DND-41 (cell line): ENCODE data around the gene TINAGL1.

Source experiments
- EZH2 ChIP-seq: IDR thresholded peaks from 3 replicates; pipeline ENCODE4 v1.6.1; 2012; ENCODE audit warnings: borderline replicate concordance, low read depth, mild to moderate bottlenecking, moderate library complexity, low read length, inconsistent platforms; ENCODE audit not compliant: severe bottlenecking
- TF ChIP-seq, protein P1 (sequence below): IDR thresholded peaks from 2 replicates; pipeline ENCODE4 v1.5.1; 2012; ENCODE audit warnings: borderline replicate concordance, low read length, moderate library complexity, mild to moderate bottlenecking; ENCODE audit not compliant: poor library complexity, severe bottlenecking; ENCODE audit errors: extremely low read depth

GRCh38 chr1:31586376-31587327, 10.3 kb downstream of the TINAGL1 start:
- TF ChIP-seq EZH2: no peak
- TF ChIP-seq, protein P1, sequence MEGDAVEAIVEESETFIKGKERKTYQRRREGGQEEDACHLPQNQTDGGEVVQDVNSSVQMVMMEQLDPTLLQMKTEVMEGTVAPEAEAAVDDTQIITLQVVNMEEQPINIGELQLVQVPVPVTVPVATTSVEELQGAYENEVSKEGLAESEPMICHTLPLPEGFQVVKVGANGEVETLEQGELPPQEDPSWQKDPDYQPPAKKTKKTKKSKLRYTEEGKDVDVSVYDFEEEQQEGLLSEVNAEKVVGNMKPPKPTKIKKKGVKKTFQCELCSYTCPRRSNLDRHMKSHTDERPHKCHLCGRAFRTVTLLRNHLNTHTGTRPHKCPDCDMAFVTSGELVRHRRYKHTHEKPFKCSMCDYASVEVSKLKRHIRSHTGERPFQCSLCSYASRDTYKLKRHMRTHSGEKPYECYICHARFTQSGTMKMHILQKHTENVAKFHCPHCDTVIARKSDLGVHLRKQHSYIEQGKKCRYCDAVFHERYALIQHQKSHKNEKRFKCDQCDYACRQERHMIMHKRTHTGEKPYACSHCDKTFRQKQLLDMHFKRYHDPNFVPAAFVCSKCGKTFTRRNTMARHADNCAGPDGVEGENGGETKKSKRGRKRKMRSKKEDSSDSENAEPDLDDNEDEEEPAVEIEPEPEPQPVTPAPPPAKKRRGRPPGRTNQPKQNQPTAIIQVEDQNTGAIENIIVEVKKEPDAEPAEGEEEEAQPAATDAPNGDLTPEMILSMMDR: no peak
